ENCODE results near the gene HACD2.

DNA sequence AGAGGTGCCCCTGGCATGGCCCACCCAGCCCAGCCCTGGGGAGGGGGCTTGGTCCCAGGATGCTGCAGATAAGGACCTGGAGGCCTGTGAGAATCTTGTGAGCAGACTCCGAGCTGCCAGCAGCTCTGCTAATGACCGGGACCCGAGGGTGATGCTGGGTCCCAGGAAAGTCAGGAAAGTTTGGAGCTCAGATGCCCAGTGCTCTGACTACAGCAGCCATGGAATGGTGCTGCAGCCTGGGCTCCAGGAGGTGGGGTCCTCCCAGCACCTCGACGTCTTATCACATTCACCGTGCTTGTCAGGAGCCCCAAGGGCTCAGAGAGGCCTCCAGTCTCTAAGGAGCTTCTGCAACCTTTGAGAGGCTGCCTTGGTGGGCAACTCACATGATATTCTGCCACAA lies 101.7 kb downstream of the HACD2 start:
- TF ChIP-seq, protein P1, sequence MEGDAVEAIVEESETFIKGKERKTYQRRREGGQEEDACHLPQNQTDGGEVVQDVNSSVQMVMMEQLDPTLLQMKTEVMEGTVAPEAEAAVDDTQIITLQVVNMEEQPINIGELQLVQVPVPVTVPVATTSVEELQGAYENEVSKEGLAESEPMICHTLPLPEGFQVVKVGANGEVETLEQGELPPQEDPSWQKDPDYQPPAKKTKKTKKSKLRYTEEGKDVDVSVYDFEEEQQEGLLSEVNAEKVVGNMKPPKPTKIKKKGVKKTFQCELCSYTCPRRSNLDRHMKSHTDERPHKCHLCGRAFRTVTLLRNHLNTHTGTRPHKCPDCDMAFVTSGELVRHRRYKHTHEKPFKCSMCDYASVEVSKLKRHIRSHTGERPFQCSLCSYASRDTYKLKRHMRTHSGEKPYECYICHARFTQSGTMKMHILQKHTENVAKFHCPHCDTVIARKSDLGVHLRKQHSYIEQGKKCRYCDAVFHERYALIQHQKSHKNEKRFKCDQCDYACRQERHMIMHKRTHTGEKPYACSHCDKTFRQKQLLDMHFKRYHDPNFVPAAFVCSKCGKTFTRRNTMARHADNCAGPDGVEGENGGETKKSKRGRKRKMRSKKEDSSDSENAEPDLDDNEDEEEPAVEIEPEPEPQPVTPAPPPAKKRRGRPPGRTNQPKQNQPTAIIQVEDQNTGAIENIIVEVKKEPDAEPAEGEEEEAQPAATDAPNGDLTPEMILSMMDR (IDR thresholded peaks at IDR 0.05) = no peak
- no peak for TF ChIP-seq POLR2A (IDR thresholded peaks at IDR 0.05)

Measured in testis (tissue), 2 donors.